ENCODE measurements around the gene LIN37. TPM values are rescaled to one million over a fixed set of nuclear protein-coding genes. Genes with fewer than 3 reads are reported as not detected.

Gene LIN37
- total RNA-seq, 1 experiment from 2014 or later = 11.3 TPM

GRCh38 chr19:35783469-35784434 lies 35.4 kb downstream of the LIN37 start:
- no TSS peak for BruUV-seq (replicated peaks)
- no peaks in the 10 kb centered on the region for H3K9me3 ChIP-seq (ENCODE audit: low read depth, low read length, poor library complexity, severe bottlenecking)
- intact Hi-C loops (cut with micrococcal nuclease; ENCODE audit: unreplicated experiment) = no loop called here
- TF ChIP-seq EZH2 (IDR thresholded peaks at IDR 0.05; ENCODE audit: borderline replicate concordance, low read depth, low read length, poor library complexity, severe bottlenecking) (no peak), CTCF (conservative IDR thresholded peaks at IDR 0.05; ENCODE audit: low read depth, low read length) (no peak)
- H3K4me3 ChIP-seq (ENCODE audit: low read depth, low read length, poor library complexity, severe bottlenecking) = no peak overlapping the region
- no peaks in the 10 kb centered on the region for H3K27me3 ChIP-seq (replicated peaks; ENCODE audit: insufficient read depth, low read depth, low read length, poor library complexity)
- peaks cover 19% of the 10 kb centered on the region for H3K36me3 ChIP-seq (ENCODE audit: insufficient read depth, low read length, poor library complexity, severe bottlenecking)
- DNase-seq (ENCODE audit: low spot score) = no peak
- H3K27ac ChIP-seq (ENCODE audit: low read depth, low read length, poor library complexity, severe bottlenecking) = no peak overlapping the region
- CTCF ChIA-PET = interaction anchor here (0.5 kb wide), 1 partner anchor 197 kb away, joined by 4 read pairs; no protein-coding TSS in a partner anchor
- no peaks in the 10 kb centered on the region for H3K4me1 ChIP-seq (ENCODE audit: insufficient read depth, low read length, poor library complexity, severe bottlenecking)
- POLR2A ChIA-PET (ENCODE audit: low non-redundant PET) = no interaction called here

- H3K27ac ChIP-seq (ENCODE audit: low read depth, low read length, poor library complexity, severe bottlenecking) = no peak overlapping the region
- H3K27me3 ChIP-seq (replicated peaks; ENCODE audit: insufficient read depth, low read depth, low read length, poor library complexity) = no peaks in the 10 kb centered on the region
- no peaks in the 10 kb centered on the region for H3K9me3 ChIP-seq (ENCODE audit: low read depth, low read length, poor library complexity, severe bottlenecking)
- ChIA-PET CTCF (interaction anchor here (0.5 kb wide), 1 partner anchor 197 kb away, joined by 4 read pairs; no protein-coding TSS in a partner anchor), POLR2A (ENCODE audit: low non-redundant PET) (no interaction called here)
- no TSS peak for BruUV-seq (replicated peaks)
- intact Hi-C loops (cut with micrococcal nuclease; ENCODE audit: unreplicated experiment) = no loop called here
- H3K4me3 ChIP-seq (ENCODE audit: low read depth, low read length, poor library complexity, severe bottlenecking) = no peak overlapping the region
- peaks cover 14% of the 10 kb centered on the region for H3K36me3 ChIP-seq (ENCODE audit: insufficient read depth, low read length, poor library complexity, severe bottlenecking)
- TF ChIP-seq CTCF (conservative IDR thresholded peaks at IDR 0.05; ENCODE audit: low read depth, low read length) (no peak), EZH2 (IDR thresholded peaks at IDR 0.05; ENCODE audit: borderline replicate concordance, low read depth, low read length, poor library complexity, severe bottlenecking) (no peak)
- no peak for DNase-seq (ENCODE audit: low spot score)
- H3K4me1 ChIP-seq (ENCODE audit: insufficient read depth, low read length, poor library complexity, severe bottlenecking) = no peaks in the 10 kb centered on the region
Measured at GRCh38 chr19:35784503-35785338, 36.3 kb downstream of the LIN37 start.

- intact Hi-C loops (cut with micrococcal nuclease; ENCODE audit: unreplicated experiment) = no loop called here
- ChIA-PET POLR2A (ENCODE audit: low non-redundant PET) (no interaction called here), CTCF (no interaction called here)
- TF ChIP-seq CTCF (conservative IDR thresholded peaks at IDR 0.05; ENCODE audit: low read depth, low read length) (no peak), EZH2 (IDR thresholded peaks at IDR 0.05; ENCODE audit: borderline replicate concordance, low read depth, low read length, poor library complexity, severe bottlenecking) (no peak)
- DNase-seq (ENCODE audit: low spot score) = no peak
- H3K27me3 ChIP-seq (replicated peaks; ENCODE audit: insufficient read depth, low read depth, low read length, poor library complexity) = no peaks in the 10 kb centered on the region
- no peak overlapping the region for H3K4me3 ChIP-seq (ENCODE audit: low read depth, low read length, poor library complexity, severe bottlenecking)
- no TSS peak for BruUV-seq (replicated peaks)
- H3K36me3 ChIP-seq (ENCODE audit: insufficient read depth, low read length, poor library complexity, severe bottlenecking) = peaks cover 14% of the 10 kb centered on the region
- H3K4me1 ChIP-seq (ENCODE audit: insufficient read depth, low read length, poor library complexity, severe bottlenecking) = no peaks in the 10 kb centered on the region
- H3K9me3 ChIP-seq (ENCODE audit: low read depth, low read length, poor library complexity, severe bottlenecking) = no peaks in the 10 kb centered on the region
- no peak overlapping the region for H3K27ac ChIP-seq (ENCODE audit: low read depth, low read length, poor library complexity, severe bottlenecking)
Measured at GRCh38 chr19:35785339-35785627, 36.9 kb downstream of the LIN37 start.
